Thyroid gland (tissue), 4 donors: ENCODE measurements around the gene SLC19A2. TPM values are rescaled to one million over a fixed set of nuclear protein-coding genes. Genes with fewer than 3 reads are reported as not detected.

ENCODE experiments used
- DNase-seq, 2 donors: peaks; one replicate each; pipeline ENCODE4 v3.0.0-alpha.2; 2019
- H3K27ac ChIP-seq, 3 donors: fragments of 200-600 bp; sonication (generic); 1 replicate in 2 of 3; 2 replicates in 1 of 3; pipeline ENCODE4 v1.5.1; 2016 to 2019; ENCODE audit warnings: mild to moderate bottlenecking in 1 of 3, moderate library complexity in 1 of 3
- H3K27me3 ChIP-seq: fragments of 200-600 bp; sonication (generic); one replicate; pipeline ENCODE4 v1.5.1; 2019
- H3K36me3 ChIP-seq, 2 donors: fragments of 200-600 bp; sonication (generic); one replicate each; pipeline ENCODE4 v1.5.1; 2016 to 2019
- H3K4me1 ChIP-seq, 2 donors: fragments of 200-600 bp; sonication (generic); one replicate each; pipeline ENCODE4 v1.5.1; 2017 to 2019
- H3K4me3 ChIP-seq, 3 donors: fragments of 200-600 bp; sonication (generic); replicated peaks in 1 of 3; 1 replicate in 2 of 3; 2 replicates in 1 of 3; pipeline ENCODE4 v1.5.1; 2016; ENCODE audit warnings: mild to moderate bottlenecking in 1 of 3
- H3K9me3 ChIP-seq: fragments of 200-600 bp; sonication (generic); one replicate; pipeline ENCODE4 v1.5.1; 2017
- CTCF ChIP-seq, 6 experiments: fragments of 200-600 bp in 3 of 6; fragments of 450-650 bp in 3 of 6; sonication (generic) in 3 of 6; IDR thresholded peaks; one replicate each; pipeline ENCODE4 v1.5.1; 2016 to 2019; ENCODE audit warnings: antibody characterized with exemption in 6 of 6, mild to moderate bottlenecking in 2 of 6, inconsistent platforms in 1 of 6, moderate library complexity in 1 of 6
- POLR2A ChIP-seq, 2 donors: fragments of 450-650 bp; IDR thresholded peaks; one replicate each; pipeline ENCODE4 v1.6.1; 2017; ENCODE audit warnings: antibody characterized with exemption in 2 of 2, mild to moderate bottlenecking in 2 of 2, moderate library complexity in 1 of 2
- WGBS, 2 donors: methylation state at CpG; one replicate each; pipeline ENCODE4 v1.1.5; 2017; 5-methylcytosine and 5-hydroxymethylcytosine counted together
- intact Hi-C: fragments of 100-400 bp; cut with DNase I; formaldehyde crosslinking; loops from one replicate; pipeline ENCODE4 v1.15.1; 2023
- total RNA-seq, 4 donors: library from RNA; depleted of rRNA; stranded (reverse); fragments of >200 nt; gene quantifications; one replicate each; pipeline ENCODE4 v1.2.3, GENCODE V29; 2016

SLC19A2 gene
- total RNA-seq, 4 donors from 2014 or later: 19.0 to 41.0 (median 27.8) TPM

- no peaks in the 10 kb centered on the region for H3K4me1 ChIP-seq
- 87 to 93% methylated on average over 2 of the region's 2 CpGs for WGBS, 2 donors
- H3K27me3 ChIP-seq: no peaks in the 10 kb centered on the region
- no peaks in the 10 kb centered on the region for H3K36me3 ChIP-seq
- intact Hi-C loops: no loop called here
- no peak for DNase-seq
- H3K27ac ChIP-seq: no peak overlapping the region
- no peaks in the 10 kb centered on the region for H3K9me3 ChIP-seq
- TF ChIP-seq POLR2A (IDR thresholded peaks at IDR 0.05): no peak
- no peak for TF ChIP-seq CTCF (IDR thresholded peaks at IDR 0.05)
- no peak overlapping the region for H3K4me3 ChIP-seq
Observed at GRCh38 chr1:169514566-169515270, 29.0 kb upstream of the SLC19A2 start.

DNA sequence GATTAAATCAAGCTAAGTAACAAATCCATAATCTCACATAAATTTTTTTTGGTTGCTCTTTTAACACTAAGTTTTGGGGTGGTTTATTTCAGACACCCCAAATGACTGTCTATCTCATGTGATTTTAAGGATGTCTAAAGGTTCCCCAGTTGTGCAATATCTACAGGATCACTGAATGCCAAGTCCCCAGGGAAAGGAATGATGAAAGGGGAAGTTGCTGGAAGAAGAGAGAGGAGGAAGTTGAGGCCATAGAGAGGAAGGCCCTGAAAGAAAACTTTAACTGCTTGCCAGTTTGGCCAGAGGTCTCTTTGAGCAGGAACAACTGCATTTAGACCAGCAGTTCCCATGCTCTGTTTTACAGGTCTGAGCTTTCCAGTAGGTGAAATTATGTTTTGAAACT, 27.5 kb upstream of the SLC19A2 start:
- no peak for TF ChIP-seq CTCF (IDR thresholded peaks at IDR 0.05)
- TF ChIP-seq POLR2A (IDR thresholded peaks at IDR 0.05): no peak
- intact Hi-C loops: no loop called here

GRCh38 chr1:169511316-169512005, 25.7 kb upstream of the SLC19A2 start:
- 62 to 79% methylated on average over 3 of the region's 3 CpGs for WGBS, 2 donors

More for the DNA sequence above, 27.5 kb upstream of the SLC19A2 start:
- no peaks in the 10 kb centered on the region for H3K27me3 ChIP-seq
- DNase-seq: no peak
- H3K4me3 ChIP-seq: no peak overlapping the region
- no peaks in the 10 kb centered on the region for H3K36me3 ChIP-seq
- H3K4me1 ChIP-seq: no peaks in the 10 kb centered on the region
- no peak overlapping the region for H3K27ac ChIP-seq
- H3K9me3 ChIP-seq: no peaks in the 10 kb centered on the region

DNA sequence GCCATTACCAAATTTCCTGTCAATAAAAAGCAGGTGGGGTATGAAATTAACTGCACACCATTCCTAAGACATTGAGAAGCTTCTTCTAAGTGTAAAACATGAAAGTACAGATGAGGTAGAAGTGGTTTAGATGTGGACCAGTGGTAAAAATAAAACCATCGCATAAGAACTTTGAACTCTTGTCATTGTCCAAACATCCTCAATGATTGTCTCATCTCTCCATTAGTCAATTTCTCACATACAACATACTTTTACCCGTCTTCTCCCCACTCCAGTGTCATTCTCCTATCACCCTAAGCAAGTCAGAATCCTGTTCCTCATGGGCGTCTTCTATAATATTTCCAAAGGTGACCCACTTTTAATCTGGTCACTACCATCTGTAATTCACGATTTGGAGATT, 24.3 kb upstream of the SLC19A2 start:
- Histone ChIP-seq H3K4me1 (no peaks in the 10 kb centered on the region), H3K4me3 (no peak overlapping the region), H3K27me3 (no peaks in the 10 kb centered on the region), H3K9me3 (no peaks in the 10 kb centered on the region), H3K27ac (no peak overlapping the region), H3K36me3 (no peaks in the 10 kb centered on the region)
- no peak for DNase-seq
- 88 to 93% methylated on average over 4 of the region's 4 CpGs for WGBS, 2 donors
- no peak for TF ChIP-seq POLR2A (IDR thresholded peaks at IDR 0.05)
- TF ChIP-seq CTCF (IDR thresholded peaks at IDR 0.05): no peak
- intact Hi-C loops: no loop called here

More at GRCh38 chr1:169511316-169512005, 25.7 kb upstream of the SLC19A2 start:
- no peak for DNase-seq
- no peaks in the 10 kb centered on the region for H3K4me1 ChIP-seq
- no peak overlapping the region for H3K4me3 ChIP-seq
- H3K36me3 ChIP-seq: no peaks in the 10 kb centered on the region
- H3K27ac ChIP-seq: peak overlapping the region; percentile 30 to 55 (median 39)
- no peak for TF ChIP-seq POLR2A (IDR thresholded peaks at IDR 0.05)
- no peak for TF ChIP-seq CTCF (IDR thresholded peaks at IDR 0.05)
- no peaks in the 10 kb centered on the region for H3K27me3 ChIP-seq
- no peaks in the 10 kb centered on the region for H3K9me3 ChIP-seq
- intact Hi-C loops: no loop called here

- Histone ChIP-seq H3K9me3 (no peaks in the 10 kb centered on the region), H3K36me3 (no peaks in the 10 kb centered on the region), H3K4me3 (no peak overlapping the region), H3K4me1 (no peaks in the 10 kb centered on the region), H3K27ac (no peak overlapping the region), H3K27me3 (no peaks in the 10 kb centered on the region)
- intact Hi-C loops: no loop called here
- no peak for DNase-seq
- 96 to 97% methylated on average over 1 of the region's 1 CpG for WGBS, 2 donors
- TF ChIP-seq POLR2A (IDR thresholded peaks at IDR 0.05): no peak
- TF ChIP-seq CTCF (IDR thresholded peaks at IDR 0.05): no peak
Observed at GRCh38 chr1:169509354-169509753, 23.6 kb upstream of the SLC19A2 start.
